Measurements from ENCODE around the gene WDHD1. TPM values are rescaled to one million over a fixed set of nuclear protein-coding genes. Genes with fewer than 3 reads are reported as not detected.

The WDHD1 gene
- total RNA-seq, 1 donor, result 4.3 TPM

GRCh38 chr14:55052269-55052930 lies 25.5 kb upstream of the WDHD1 start:
- Histone ChIP-seq H3K36me3 (ENCODE audit: insufficient read depth, low read length) (peaks cover 23% of the 10 kb centered on the region), H3K27me3 (ENCODE audit: insufficient read depth, low read length) (no peaks in the 10 kb centered on the region), H2AFZ (ENCODE audit: low read length) (peak overlapping the region; percentile 14), H3K4me3 (ENCODE audit: insufficient read depth, low read length) (peak overlapping the region; percentile 99), H3K4me1 (ENCODE audit: insufficient read depth, low read length) (peaks cover 22% of the 10 kb centered on the region), H4K20me1 (ENCODE audit: insufficient read depth, low read length) (peaks cover 32% of the 10 kb centered on the region), H3K79me2 (ENCODE audit: insufficient read depth, low read length) (peaks cover 59% of the 10 kb centered on the region), H3K9me3 (ENCODE audit: low read depth, low read length) (no peaks in the 10 kb centered on the region), H3K27ac (ENCODE audit: low read depth, low read length) (peak overlapping the region; percentile 100), H3K4me2 (ENCODE audit: insufficient read depth, low read length) (peak overlapping the region; percentile 98)
- TF ChIP-seq, protein P1, sequence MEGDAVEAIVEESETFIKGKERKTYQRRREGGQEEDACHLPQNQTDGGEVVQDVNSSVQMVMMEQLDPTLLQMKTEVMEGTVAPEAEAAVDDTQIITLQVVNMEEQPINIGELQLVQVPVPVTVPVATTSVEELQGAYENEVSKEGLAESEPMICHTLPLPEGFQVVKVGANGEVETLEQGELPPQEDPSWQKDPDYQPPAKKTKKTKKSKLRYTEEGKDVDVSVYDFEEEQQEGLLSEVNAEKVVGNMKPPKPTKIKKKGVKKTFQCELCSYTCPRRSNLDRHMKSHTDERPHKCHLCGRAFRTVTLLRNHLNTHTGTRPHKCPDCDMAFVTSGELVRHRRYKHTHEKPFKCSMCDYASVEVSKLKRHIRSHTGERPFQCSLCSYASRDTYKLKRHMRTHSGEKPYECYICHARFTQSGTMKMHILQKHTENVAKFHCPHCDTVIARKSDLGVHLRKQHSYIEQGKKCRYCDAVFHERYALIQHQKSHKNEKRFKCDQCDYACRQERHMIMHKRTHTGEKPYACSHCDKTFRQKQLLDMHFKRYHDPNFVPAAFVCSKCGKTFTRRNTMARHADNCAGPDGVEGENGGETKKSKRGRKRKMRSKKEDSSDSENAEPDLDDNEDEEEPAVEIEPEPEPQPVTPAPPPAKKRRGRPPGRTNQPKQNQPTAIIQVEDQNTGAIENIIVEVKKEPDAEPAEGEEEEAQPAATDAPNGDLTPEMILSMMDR (IDR thresholded peaks at IDR 0.05; ENCODE audit: extremely low read depth, low read depth, low read length), result no peak
- peak; percentile 55 for DNase-seq (ENCODE audit: insufficient read length, low spot score, missing footprints)

- H3K4me3 ChIP-seq (ENCODE audit: insufficient read depth, low read length), result peak within 1 kb of the TSS; percentile 99
- peaks cover 23% of the 10 kb centered on the region for H3K36me3 ChIP-seq (ENCODE audit: insufficient read depth, low read length)
- H3K27me3 ChIP-seq (ENCODE audit: insufficient read depth, low read length), result no peaks in the 10 kb centered on the region
- peak within 1 kb of the TSS; percentile 100 for H3K27ac ChIP-seq (ENCODE audit: low read depth, low read length)
- peaks cover 52% of the 10 kb centered on the region for H3K79me2 ChIP-seq (ENCODE audit: insufficient read depth, low read length)
- TF ChIP-seq, protein P1 (IDR thresholded peaks at IDR 0.05; ENCODE audit: extremely low read depth, low read depth, low read length), result peak; percentile 93
- DNase-seq (ENCODE audit: insufficient read length, low spot score, missing footprints), result peak; percentile 99
- peak within 1 kb of the TSS; percentile 96 for H2AFZ ChIP-seq (ENCODE audit: low read length)
- peaks cover 22% of the 10 kb centered on the region for H3K4me1 ChIP-seq (ENCODE audit: insufficient read depth, low read length)
- peaks cover 28% of the 10 kb centered on the region for H4K20me1 ChIP-seq (ENCODE audit: insufficient read depth, low read length)
- H3K9me3 ChIP-seq (ENCODE audit: low read depth, low read length), result no peaks in the 10 kb centered on the region
- H3K4me2 ChIP-seq (ENCODE audit: insufficient read depth, low read length), result peak within 1 kb of the TSS; percentile 98
Measured at GRCh38 chr14:55051423-55052268, 24.7 kb upstream of the WDHD1 start, which contains the start of gene MAPK1IP1L. TSS of gene MAPK1IP1L (plus strand) at chr14:55051647. CDS start at chr14:55061684, 10,037 bp downstream.

- Histone ChIP-seq H3K4me1 (ENCODE audit: insufficient read depth, low read length) (peaks cover 22% of the 10 kb centered on the region), H3K36me3 (ENCODE audit: insufficient read depth, low read length) (peaks cover 23% of the 10 kb centered on the region), H3K4me3 (ENCODE audit: insufficient read depth, low read length) (peak overlapping the region; percentile 99), H3K79me2 (ENCODE audit: insufficient read depth, low read length) (peaks cover 46% of the 10 kb centered on the region), H3K27ac (ENCODE audit: low read depth, low read length) (peak overlapping the region; percentile 100), H2AFZ (ENCODE audit: low read length) (peak overlapping the region; percentile 96), H3K27me3 (ENCODE audit: insufficient read depth, low read length) (no peaks in the 10 kb centered on the region), H3K4me2 (ENCODE audit: insufficient read depth, low read length) (peak overlapping the region; percentile 97), H3K9me3 (ENCODE audit: low read depth, low read length) (no peaks in the 10 kb centered on the region), H4K20me1 (ENCODE audit: insufficient read depth, low read length) (peaks cover 27% of the 10 kb centered on the region)
- DNase-seq (ENCODE audit: insufficient read length, low spot score, missing footprints), result no peak
- TF ChIP-seq, protein P1 (IDR thresholded peaks at IDR 0.05; ENCODE audit: extremely low read depth, low read depth, low read length), result no peak
Measured at GRCh38 chr14:55051165-55051422, 24.2 kb upstream of the WDHD1 start.

- peaks cover 25% of the 10 kb centered on the region for H3K79me2 ChIP-seq (ENCODE audit: insufficient read depth, low read length)
- no peak overlapping the region for H3K27ac ChIP-seq (ENCODE audit: low read depth, low read length)
- H3K27me3 ChIP-seq (ENCODE audit: insufficient read depth, low read length), result no peaks in the 10 kb centered on the region
- peaks cover 9% of the 10 kb centered on the region for H3K36me3 ChIP-seq (ENCODE audit: insufficient read depth, low read length)
- DNase-seq (ENCODE audit: insufficient read length, low spot score, missing footprints), result no peak
- H3K9me3 ChIP-seq (ENCODE audit: low read depth, low read length), result no peaks in the 10 kb centered on the region
- peaks cover 11% of the 10 kb centered on the region for H4K20me1 ChIP-seq (ENCODE audit: insufficient read depth, low read length)
- H3K4me1 ChIP-seq (ENCODE audit: insufficient read depth, low read length), result peaks cover 22% of the 10 kb centered on the region
- no peak overlapping the region for H3K4me3 ChIP-seq (ENCODE audit: insufficient read depth, low read length)
- TF ChIP-seq, protein P1 (IDR thresholded peaks at IDR 0.05; ENCODE audit: extremely low read depth, low read depth, low read length), result no peak
- H3K4me2 ChIP-seq (ENCODE audit: insufficient read depth, low read length), result no peak overlapping the region
- H2AFZ ChIP-seq (ENCODE audit: low read length), result no peak overlapping the region
Measured at GRCh38 chr14:55048900-55049436, 22.1 kb upstream of the WDHD1 start.

All from osteoblast (primary cell).